Progenitor cell of endocrine pancreas (in vitro differentiated cells): ENCODE results near the gene MTMR11. TPM values are rescaled to one million over a fixed set of nuclear protein-coding genes. Genes with fewer than 3 reads are reported as not detected.

Source experiments
- DNase-seq: peaks from one replicate; pipeline ENCODE4 v3.0.0; 2021; ENCODE audit warnings: low spot score; ENCODE audit not compliant: unreplicated experiment
- H3K27ac Mint-ChIP-seq: 2 replicates; pipeline ENCODE4 v1.8.0; 2021; ENCODE audit warnings: mild to moderate bottlenecking, moderate library complexity, mixed read lengths
- H3K27me3 Mint-ChIP-seq: 2 replicates; pipeline ENCODE4 v1.8.0; 2021; ENCODE audit warnings: mixed read lengths
- H3K36me3 Mint-ChIP-seq: 2 replicates; pipeline ENCODE4 v1.8.0; 2022; ENCODE audit warnings: mixed read lengths; ENCODE audit not compliant: insufficient read depth
- H3K4me1 Mint-ChIP-seq: 2 replicates; pipeline ENCODE4 v1.8.0; 2021; ENCODE audit warnings: low read depth, mixed read lengths
- H3K4me3 Mint-ChIP-seq: 2 replicates; pipeline ENCODE4 v1.8.0; 2021; ENCODE audit warnings: low read depth, mild to moderate bottlenecking, moderate library complexity, mixed read lengths
- H3K9me3 Mint-ChIP-seq: 2 replicates; pipeline ENCODE4 v1.8.0; 2021; ENCODE audit warnings: low read depth, mixed read lengths
- total RNA-seq: library from RNA; stranded (reverse); gene quantifications from 2 replicates; pipeline ENCODE4 v1.2.1, GENCODE V29; 2021
- TF ChIP-seq, protein P1 (sequence below): fragments of 200-600 bp; sonication (generic); IDR thresholded peaks from one replicate; pipeline ENCODE4 v1.5.0; 2021; ENCODE audit warnings: antibody characterized with exemption, mild to moderate bottlenecking; ENCODE audit not compliant: unreplicated experiment

The MTMR11 gene
- total RNA-seq, 1 donor from 2014 or later = 8.5 TPM

DNA sequence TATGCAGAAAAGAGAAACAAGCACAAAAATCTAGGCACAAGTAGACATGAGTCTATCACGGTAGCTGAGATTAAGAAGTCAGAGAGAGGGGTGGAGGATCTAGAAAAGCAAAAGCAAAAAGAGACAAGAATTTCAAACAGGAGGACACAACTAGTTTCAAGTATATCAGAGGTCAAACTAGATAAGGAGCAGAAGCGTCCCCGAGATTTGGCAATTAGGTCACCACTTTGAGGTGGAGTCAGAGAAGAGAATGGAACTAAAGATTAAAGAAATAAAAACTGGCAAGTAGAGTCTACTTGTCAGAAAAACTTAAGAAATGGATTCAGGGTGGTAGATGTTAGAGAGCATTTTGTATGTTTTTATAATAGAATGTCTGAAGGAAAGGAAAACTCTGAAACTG, 11.3 kb downstream of the MTMR11 start:
- Mint-ChIP-seq H3K36me3 (peaks cover 26% of the 10 kb centered on the region), H3K27me3 (no peaks in the 10 kb centered on the region), H3K27ac (no peak overlapping the region)

DNA sequence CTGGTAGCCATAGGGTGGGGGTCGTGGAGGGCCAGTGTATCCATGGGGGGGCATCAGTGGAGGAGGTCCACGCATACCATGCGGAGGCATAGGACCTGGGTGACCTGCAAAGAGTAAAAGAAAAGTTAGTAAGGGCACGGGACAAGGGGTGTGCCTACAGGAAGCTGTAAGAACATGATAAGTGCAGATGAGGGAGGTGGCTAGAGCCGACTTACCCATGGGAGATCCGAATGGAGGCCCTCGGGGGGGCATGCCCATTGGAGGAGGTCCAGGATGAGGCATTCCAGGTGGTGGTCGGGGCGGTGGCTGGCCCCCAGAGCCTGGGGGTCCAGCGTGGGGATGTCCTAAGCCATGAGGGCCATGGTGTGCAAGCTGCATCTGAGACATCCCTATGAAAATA, 13.1 kb downstream of the MTMR11 start:
- Mint-ChIP-seq H3K9me3 (no peaks in the 10 kb centered on the region), H3K36me3 (peaks cover 26% of the 10 kb centered on the region), H3K4me3 (no peak overlapping the region), H3K27me3 (peaks cover under 1% of the 10 kb centered on the region), H3K4me1 (peaks cover 11% of the 10 kb centered on the region), H3K27ac (no peak overlapping the region)
- DNase-seq = no peak
- TF ChIP-seq, protein P1, sequence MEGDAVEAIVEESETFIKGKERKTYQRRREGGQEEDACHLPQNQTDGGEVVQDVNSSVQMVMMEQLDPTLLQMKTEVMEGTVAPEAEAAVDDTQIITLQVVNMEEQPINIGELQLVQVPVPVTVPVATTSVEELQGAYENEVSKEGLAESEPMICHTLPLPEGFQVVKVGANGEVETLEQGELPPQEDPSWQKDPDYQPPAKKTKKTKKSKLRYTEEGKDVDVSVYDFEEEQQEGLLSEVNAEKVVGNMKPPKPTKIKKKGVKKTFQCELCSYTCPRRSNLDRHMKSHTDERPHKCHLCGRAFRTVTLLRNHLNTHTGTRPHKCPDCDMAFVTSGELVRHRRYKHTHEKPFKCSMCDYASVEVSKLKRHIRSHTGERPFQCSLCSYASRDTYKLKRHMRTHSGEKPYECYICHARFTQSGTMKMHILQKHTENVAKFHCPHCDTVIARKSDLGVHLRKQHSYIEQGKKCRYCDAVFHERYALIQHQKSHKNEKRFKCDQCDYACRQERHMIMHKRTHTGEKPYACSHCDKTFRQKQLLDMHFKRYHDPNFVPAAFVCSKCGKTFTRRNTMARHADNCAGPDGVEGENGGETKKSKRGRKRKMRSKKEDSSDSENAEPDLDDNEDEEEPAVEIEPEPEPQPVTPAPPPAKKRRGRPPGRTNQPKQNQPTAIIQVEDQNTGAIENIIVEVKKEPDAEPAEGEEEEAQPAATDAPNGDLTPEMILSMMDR = no peak

More for the DNA sequence above, 11.3 kb downstream of the MTMR11 start:
- H3K4me3 Mint-ChIP-seq = peak overlapping the region; percentile 91
- H3K9me3 Mint-ChIP-seq = no peaks in the 10 kb centered on the region
- TF ChIP-seq, protein P1 = no peak
- DNase-seq = no peak
- peaks cover 13% of the 10 kb centered on the region for H3K4me1 Mint-ChIP-seq

DNA sequence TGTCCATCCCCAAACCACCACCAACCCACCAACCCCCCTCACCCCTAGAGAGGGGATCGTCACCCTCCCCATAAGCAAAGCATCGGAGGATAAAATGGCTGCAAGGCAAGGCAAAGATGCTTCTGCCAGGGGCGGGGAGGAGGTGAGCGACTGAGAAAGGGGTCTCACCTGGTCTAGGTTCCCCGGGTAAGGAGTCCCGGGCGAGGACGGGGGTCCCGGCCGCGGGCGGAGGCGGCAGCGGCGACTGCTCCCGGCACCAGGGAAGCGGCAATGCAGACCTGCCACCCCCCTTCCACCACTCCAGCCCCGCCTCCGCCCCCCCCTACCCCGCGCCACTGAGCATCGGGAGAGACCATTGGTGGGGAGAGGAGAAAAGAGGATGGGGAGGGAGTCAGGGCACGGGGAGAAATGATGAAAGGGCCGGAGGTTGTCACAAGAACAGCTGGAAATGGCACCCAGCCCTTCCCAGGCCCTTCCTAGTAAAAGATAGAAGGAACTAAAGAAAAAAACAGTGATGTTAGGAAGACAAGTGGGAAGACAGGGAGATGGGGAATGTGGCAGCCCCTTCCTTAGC, 19.0 kb downstream of the MTMR11 start, which contains the start of gene SV2A:
Gene SV2A (minus strand): TSS at position 274 of the 574 bp plus-strand sequence. CDS start 4,004 bp downstream, outside the sequence.
- TF ChIP-seq, protein P1 = no peak

DNA sequence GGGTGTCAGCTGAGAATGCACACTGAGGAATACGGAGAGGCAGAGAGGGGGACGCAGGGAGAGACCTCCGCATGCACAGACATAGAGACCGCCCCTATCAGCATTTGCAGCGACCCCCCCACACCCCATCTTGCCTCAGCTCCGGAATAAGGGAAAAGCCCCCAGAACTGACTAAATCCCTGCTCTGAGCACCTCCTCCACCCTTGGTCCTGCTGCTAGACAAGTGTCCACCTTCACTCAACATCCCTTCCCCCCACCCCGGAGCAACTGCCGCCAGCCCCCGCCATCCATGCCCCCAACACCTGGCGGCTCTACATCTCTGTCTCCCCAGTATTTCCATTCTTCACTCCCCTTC, 19.8 kb downstream of the MTMR11 start:
- H3K36me3 Mint-ChIP-seq = peaks cover under 1% of the 10 kb centered on the region
- DNase-seq = no peak
- H3K27ac Mint-ChIP-seq = no peak overlapping the region
- peaks cover 17% of the 10 kb centered on the region for H3K4me1 Mint-ChIP-seq
- H3K27me3 Mint-ChIP-seq = peaks cover 9% of the 10 kb centered on the region
- no peaks in the 10 kb centered on the region for H3K9me3 Mint-ChIP-seq
- H3K4me3 Mint-ChIP-seq = peak overlapping the region; percentile 82
- TF ChIP-seq, protein P1 = no peak

More for the DNA sequence above, 19.0 kb downstream of the MTMR11 start, which contains the start of gene SV2A:
- Mint-ChIP-seq H3K27me3 (peaks cover 9% of the 10 kb centered on the region), H3K4me1 (peaks cover 17% of the 10 kb centered on the region), H3K9me3 (no peaks in the 10 kb centered on the region), H3K4me3 (peak within 1 kb of the TSS; percentile 82), H3K27ac (peak within 1 kb of the TSS; percentile 62), H3K36me3 (peaks cover 3% of the 10 kb centered on the region)
- DNase-seq = peak; percentile 30

DNA sequence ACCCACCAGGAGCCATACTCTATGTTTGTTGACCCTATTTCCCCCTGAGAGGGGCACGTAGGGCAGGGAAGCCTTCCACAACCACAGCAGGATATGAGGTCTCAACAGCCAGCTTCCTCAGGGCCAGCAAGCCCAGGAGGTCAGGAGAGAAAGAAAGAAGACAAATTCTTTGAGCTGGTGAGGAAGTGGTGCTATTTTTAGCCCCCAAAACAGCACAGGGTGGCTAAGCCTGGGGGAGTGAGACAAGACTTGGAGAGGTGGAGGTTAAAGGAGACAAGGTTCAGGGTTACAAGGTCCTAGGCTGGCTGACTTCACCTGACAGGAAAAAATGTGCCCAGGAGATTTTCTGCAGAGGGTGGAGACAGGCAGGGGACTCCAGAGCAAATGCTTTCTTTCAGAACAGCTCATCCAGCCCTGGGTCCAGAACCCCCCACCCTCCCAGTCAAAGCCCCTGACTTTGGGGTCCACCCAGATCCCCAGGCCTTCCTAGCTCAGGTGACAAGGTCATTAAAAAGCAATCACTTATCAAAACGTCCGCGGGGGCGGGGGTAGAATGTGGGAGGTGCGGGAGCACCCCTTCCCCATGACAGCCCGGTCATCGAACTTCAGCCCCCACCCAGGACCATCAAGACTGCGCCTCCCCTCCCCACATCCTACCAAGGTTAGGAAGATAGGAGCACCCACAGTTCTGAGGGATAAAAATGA, 20.3 kb downstream of the MTMR11 start:
- Mint-ChIP-seq H3K9me3 (no peaks in the 10 kb centered on the region), H3K27me3 (peaks cover 9% of the 10 kb centered on the region), H3K4me3 (peak overlapping the region; percentile 82), H3K27ac (no peak overlapping the region), H3K4me1 (peaks cover 17% of the 10 kb centered on the region), H3K36me3 (peaks cover 3% of the 10 kb centered on the region)
- DNase-seq = no peak
- TF ChIP-seq, protein P1 = no peak
